NCI-H82 treated with DMSO at 0.1 percent for 48 hours (cell line): ENCODE data around the gene THSD7A.

ENCODE experiments used
- DNase-seq: peaks from one replicate; lab custom pipeline; 2025; ENCODE audit not compliant: unreplicated experiment; lab: John Stamatoyannopoulos, UW

THSD7A gene

DNA sequence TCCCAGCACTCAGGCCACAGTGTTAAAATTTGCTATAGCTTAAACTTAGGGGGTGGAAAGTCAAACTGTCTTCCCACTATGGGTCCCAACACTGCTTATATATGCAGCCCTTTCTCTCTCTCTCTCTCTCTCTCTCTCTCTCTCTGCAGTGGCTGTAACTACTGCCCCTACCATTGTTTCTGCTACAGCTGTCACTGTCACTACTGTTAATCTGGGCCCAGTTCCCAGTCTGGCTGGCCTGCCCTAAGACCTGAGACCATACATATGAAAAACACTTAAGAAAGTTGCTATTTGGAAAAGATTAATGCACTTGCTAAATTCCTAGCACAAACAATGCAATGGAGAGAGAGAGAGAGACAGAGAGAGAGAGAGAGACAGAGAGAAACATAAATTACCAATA is 78.6 kb downstream of the THSD7A start:
- no peak for DNase-seq

- DNase-seq = no peak
These were observed 80.1 kb downstream of the THSD7A start for GRCh38 chr7:11751807-11752389.

DNA sequence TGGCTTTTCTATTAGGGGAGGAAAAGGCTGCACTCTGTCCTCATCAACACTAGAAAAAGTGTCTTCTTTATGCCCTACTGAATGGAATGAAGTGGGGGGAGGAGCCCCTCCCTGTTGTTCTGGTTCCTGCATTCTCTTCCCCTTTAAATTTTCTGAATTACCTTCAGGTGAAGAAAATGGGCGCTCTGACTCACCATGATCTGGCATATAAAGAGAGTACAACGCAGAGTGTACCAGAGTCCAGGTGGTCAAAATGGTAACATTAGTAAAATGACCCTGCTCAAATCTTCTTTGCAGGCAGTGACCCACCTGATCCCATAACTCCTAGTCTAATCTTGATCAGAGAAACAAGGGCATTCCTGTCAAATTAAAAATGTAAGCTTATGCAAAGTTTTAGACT is 80.7 kb downstream of the THSD7A start:
- no peak for DNase-seq

DNA sequence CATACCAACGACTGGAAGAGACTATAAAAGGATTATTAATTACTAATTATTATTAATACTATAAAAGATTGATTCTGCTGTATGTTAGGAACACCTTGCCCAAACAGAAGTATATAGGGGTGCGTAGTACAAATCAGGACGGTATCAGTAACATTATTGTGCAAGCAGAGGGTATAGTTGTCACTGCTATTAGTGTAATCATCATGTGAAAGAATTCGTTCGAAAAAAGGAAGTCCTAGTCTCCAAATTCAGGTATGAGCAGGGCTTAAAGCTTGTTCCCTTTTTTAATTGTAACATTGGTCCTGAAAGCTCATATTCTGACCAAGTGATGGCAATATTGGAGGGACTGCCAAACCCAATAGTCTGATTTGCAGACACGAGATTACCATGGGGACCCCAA is 81.8 kb downstream of the THSD7A start:
- DNase-seq = no peak

GRCh38 chr7:11749629-11750028 is 82.4 kb downstream of the THSD7A start:
- DNase-seq = no peak

DNA sequence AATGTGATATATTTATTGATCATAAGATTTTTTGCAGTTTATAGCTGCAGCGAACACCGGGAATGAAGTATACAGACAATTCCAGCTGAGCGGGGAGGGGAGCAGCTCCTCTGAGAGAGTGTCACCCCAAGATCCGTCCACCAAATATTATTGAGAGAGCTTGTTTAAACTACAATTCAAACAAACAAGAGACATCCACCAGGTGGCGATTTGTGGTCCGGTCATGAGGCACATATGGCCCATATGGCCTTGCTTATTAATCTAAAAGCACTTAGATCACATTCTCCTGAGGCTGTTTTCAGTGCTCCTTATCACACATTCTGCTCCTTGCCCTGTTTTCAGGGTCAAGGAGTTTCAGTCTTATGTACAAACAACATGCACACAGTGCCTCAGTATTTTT is 83.1 kb downstream of the THSD7A start:
- no peak for DNase-seq

GRCh38 chr7:11747715-11748485 is 84.1 kb downstream of the THSD7A start:
- DNase-seq = no peak

DNA sequence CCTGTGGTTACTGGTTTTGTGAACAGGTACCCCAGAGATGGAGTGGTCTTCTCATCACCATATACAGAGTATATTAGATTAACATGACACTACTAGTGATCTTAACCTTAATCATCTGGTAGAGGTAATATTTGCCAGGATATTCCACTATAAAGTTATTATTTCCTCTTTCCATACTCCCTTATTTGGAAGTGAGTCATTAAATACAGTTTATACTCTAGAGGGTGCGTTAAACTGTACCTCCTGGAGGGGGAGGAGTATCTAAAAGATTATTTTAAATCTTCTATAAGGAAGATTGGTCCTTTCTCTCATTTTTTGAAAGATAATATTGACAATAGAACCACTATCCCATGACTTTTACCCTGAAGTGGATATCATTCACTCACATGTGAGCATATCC is 85.4 kb downstream of the THSD7A start:
- no peak for DNase-seq

GRCh38 chr7:11743548-11743947 is 88.5 kb downstream of the THSD7A start:
- DNase-seq = no peak

GRCh38 chr7:11743016-11743415 is 89.0 kb downstream of the THSD7A start:
- no peak for DNase-seq

GRCh38 chr7:11742496-11742895 is 89.5 kb downstream of the THSD7A start:
- DNase-seq = no peak

DNA sequence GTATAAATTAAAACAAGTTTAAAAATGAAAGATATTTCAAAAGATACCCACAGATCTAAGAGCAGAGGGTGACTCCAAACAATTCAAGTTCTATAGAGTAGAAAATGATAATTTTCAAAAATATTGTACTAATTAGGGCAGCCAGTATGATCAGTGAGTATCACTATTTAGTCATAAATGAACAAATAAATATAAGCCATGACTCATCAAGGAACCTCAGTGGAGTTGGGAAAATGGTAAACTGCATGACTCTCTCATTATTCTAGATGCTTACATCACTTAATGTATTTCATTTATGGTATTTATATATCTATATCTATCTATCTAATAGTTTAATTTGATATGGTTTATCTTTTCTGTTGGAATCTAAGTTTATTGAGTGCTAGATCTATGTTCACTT is 94.3 kb downstream of the THSD7A start:
- no peak for DNase-seq

GRCh38 chr7:11732207-11732606 is 99.8 kb downstream of the THSD7A start:
- DNase-seq = no peak

- DNase-seq = no peak
These were observed 101.3 kb downstream of the THSD7A start for GRCh38 chr7:11730725-11731124.

GRCh38 chr7:11727864-11728263 is 104.1 kb downstream of the THSD7A start:
- DNase-seq = no peak

GRCh38 chr7:11726794-11727155 is 105.2 kb downstream of the THSD7A start:
- DNase-seq = no peak

DNA sequence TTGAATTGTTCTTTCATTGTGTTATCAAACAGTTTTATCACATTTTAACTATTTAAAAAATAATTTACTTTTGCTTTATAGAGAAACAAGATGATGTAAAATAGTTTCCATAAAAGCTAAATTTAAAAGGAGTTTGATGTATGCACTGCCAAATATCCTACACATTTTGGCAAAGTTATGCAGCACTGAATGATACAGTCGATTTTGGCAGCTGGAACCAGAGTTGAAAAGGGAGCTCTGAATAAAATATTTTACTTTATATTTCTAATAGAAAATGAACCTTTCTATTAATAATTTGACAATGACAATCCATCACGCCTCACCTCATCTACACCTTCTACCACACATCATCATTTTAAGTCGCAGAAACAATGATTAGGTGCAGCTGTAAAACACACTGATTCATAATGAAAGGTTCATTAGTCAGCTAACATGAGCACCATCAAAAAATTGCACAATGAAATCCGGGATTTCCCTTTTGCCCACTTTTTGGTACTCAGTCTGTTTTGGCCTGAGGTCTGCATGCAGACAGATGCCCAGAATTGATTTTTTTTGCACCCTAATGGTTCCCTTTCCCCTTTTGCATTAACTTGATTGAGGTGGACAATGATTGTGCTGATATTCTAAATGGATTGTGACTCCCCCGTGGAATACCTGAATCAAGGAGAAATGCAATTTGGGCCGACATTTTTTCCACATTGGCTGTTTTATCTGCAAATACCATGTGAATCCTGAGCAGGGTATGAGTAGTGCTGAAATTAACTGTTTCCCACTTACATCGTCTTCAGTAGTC is 105.8 kb downstream of the THSD7A start:
- no peak for DNase-seq

- DNase-seq = no peak
These were observed 115.8 kb downstream of the THSD7A start for GRCh38 chr7:11716185-11716584.

- DNase-seq = no peak
These were observed 117.3 kb downstream of the THSD7A start for GRCh38 chr7:11714676-11715075.

DNA sequence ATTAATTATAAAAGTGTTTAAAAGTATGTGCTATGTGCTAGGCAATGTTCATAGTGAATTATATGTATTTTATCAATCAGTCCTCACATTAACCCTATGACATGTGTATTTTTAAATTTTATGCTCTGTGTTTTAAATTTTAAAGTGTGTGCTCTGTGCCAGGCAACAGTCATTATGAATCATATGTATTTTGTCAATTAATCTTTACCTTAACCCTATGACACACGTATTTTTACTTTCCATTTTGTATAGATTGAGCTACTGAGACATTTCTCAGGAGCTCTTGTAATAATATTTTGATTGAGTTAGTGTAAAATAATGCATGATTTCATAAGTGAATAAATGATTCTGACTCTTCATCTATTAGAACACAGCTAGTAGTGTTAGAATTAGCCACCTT is 117.8 kb downstream of the THSD7A start:
- DNase-seq = no peak

- no peak for DNase-seq
These were observed 118.6 kb downstream of the THSD7A start for GRCh38 chr7:11713352-11713751.

DNA sequence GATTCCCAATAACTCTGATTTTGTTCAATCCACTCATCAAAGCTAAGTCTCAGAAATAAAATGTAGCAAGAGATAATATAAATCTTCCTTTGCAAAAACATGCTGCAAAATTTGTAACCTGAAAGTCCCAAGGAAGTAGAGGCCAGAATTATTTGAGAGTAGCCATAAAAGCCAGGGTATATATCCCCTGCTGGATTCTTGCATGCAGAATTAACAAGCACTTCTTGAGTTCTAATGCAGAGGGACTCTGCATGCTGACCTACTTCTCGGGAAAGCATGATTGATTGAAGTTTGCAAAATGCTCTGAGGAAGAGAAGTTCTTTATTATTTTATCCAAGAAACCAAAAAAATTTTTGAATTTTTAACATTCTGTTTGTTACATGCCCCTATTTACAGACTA is 121.6 kb downstream of the THSD7A start:
- no peak for DNase-seq
